Renal pelvis (tissue), 4 donors: ENCODE results near the gene INPP4B. TPM values are rescaled to one million over a fixed set of nuclear protein-coding genes. Genes with fewer than 3 reads are reported as not detected.
"Not testable (repeated sequence)": the region's sequence is repeated elsewhere in the genome, so short reads cannot be mapped to it uniquely, and the experiment has no call there.

Experiments used
- DNase-seq: peaks from one replicate; pipeline ENCODE4 v3.0.0-alpha.2; 2013
- polyA plus RNA-seq, 3 donors: library from polyadenylated mRNA; unstranded; fragments of 120-200 nt; gene quantifications; one replicate each; pipeline ENCODE4 v1.2.1, GENCODE V29; 2013; ENCODE audit not compliant: insufficient read length in 3 of 3

The INPP4B gene
- polyA plus RNA-seq, 3 donors: 8.4 to 9.4 (median 8.4) TPM

DNA sequence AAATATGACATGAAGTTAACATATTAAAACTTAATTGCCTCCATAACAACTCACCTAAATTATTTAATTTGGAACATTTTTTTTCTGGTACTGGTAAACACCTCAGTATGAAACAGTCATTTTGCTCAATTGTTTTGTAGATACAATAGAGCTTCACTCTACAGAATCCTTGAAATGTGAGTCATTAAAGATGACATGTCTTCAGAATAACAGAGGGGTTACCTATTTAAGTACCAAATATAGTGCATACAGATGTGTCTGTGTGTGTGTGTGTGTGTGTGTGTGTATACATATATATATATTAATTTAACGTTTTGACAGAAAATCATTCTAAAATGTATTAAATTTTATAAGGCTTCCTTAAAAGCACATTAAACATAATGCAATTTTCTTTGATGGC lies 297.6 kb downstream of the INPP4B start:
- DNase-seq: no peak

DNA sequence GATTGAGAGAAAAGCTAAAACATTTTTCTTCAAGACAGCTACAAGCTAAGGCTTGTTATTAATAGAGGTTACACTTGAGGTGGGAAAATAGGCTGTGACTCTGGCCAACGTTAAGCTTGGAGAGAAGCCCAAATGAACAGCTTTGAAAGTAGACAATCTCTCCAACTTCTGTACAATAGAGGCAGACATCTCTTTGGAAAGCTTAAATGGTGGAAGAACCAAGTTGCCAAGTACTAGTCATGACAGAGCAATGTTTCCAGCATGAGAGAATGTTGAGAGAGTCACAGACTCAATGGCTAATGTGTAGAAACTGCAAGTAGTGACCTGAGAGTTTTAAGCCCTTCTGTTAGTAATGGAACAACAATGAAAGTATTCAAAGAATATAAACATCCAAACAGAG lies 298.1 kb downstream of the INPP4B start:
- DNase-seq: no peak

DNA sequence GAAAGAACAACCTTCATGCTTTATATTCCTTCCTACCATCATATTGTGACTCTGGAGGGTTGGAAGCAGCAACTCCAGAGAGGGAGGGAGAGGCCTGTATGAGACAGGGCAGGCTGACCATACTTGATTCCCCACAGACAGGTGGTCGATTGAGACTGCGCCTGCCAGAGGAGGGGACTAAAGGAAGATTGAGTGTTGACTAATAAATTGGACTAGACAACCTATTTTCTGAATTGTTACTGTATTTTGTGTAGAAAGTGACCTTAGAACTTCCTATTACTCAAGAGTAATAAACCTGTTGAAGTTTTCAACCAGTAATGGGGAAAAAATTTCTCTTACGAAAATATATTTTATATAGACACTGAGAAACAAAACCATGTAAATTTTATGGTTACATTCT lies 301.5 kb downstream of the INPP4B start:
- no peak for DNase-seq

DNA sequence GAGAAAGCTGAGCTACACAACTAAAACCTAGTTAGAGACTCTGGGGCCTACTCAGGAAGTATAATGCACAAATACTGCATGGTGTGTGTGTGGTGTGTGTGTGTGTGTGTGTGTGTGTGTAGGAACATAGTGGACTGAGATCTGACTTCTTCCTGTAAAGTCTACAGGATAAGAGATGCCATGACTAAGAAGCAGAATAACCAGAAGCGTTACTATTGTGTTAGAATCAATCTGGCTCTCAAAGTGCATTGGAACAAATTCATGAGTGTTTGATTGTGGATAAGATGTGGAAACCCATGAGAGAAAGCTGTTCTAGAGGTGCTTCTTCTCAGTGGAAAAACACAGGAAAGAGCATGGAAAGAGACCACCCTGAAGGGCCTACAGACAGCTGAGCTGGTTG lies 302.1 kb downstream of the INPP4B start:
- no peak for DNase-seq

DNA sequence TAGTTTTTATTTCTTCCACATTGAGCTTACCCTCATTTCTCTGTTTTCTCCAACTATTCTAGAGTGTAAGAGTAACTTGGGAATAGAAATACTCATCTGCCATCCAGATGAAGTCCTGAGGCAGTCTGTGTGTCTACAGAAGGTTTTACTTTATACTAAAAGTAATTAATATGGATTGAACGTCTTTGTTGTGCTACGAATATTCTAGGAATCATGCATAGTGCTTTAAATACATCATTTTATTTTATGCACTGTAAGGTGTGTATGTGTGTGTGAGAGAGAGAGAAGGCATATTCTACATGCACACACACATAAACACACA lies 305.7 kb downstream of the INPP4B start:
- no peak for DNase-seq

DNA sequence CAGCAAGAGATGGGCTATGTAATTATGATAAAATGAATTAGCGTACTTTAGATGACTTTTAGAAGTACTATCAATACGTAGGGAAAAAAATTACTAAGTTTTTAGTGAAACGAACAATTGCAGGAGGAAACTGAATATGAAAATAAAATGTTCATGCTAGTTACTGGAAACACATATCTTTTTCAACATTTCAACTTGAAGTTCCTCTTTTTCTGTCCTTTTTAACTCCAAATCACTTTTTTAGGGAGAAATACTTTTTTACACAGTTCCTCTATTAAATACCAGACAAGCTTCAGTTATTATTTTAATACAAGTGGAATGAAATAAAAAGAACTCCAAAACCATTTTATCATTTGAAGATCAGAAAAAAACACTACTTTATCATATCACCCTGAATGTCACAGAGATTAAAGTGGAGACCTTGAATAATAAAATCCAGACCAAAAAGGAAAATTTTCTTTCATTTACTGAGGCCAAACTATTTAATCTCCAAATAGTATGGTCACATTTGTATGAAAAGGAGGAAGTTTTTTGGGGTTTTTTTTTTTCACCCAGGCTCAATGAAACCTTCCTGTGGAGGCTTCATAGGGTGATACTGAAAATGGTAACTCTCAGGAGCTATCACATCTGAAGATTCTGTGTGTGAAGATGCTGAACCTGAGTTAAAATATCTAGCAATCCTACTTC lies 306.2 kb downstream of the INPP4B start:
- DNase-seq: no peak

DNA sequence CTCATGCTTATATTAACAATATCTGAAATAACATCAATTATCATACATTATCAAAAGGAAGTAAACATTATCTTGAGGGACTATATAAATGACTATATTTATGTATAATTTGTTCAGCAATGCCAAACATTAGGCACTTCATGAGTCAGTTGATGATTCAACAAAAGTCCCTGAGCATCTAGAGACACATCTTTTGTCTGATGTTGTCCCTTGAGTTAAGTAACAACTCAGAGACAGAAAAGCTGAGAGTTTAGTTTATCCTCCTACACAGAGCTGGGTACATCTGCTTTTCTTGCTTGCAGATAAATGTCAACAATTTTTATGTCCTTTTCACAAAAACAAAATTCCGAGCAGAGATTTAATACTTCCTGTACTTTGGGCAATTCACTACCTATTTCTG lies 311.1 kb downstream of the INPP4B start:
- no peak for DNase-seq

DNA sequence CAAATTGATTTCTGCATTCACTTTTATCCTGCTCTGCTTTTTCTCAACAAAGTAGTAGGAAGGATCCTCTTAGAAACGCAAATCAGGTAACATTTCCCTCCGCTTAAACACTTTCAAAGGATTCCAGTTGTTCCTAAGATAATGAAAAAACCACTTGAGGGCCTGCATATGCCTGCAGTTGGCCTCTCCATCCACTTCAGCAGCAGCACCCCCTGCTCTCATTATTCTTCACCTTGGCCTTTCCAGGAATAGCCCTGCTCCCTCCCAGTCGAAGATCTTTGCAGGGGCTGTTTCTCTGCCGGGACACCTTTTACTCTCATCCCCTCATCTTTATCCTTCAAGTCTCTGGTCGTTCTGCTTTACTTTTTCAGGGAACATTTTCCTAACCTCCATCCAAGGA lies 314.0 kb downstream of the INPP4B start:
- DNase-seq: no peak

DNA sequence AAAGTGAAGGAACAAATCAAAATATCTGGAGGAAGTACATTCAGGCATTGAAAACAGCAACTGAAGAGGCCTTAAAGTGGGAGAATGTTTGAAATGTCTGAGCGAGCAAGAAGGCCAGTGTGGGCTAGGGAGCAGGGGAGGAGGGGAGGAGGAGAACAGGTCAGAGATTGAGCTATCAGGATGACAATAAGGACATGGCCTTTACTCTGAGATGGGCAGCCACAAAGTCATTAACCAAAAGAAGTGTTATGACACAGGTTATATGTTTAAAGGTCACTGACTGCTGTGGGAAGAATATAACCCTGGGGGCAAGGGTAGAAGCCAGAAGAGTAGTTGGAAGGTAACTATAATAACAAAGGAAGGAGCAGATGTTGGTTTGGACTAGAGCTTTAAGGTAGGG lies 315.4 kb downstream of the INPP4B start:
- no peak for DNase-seq

DNA sequence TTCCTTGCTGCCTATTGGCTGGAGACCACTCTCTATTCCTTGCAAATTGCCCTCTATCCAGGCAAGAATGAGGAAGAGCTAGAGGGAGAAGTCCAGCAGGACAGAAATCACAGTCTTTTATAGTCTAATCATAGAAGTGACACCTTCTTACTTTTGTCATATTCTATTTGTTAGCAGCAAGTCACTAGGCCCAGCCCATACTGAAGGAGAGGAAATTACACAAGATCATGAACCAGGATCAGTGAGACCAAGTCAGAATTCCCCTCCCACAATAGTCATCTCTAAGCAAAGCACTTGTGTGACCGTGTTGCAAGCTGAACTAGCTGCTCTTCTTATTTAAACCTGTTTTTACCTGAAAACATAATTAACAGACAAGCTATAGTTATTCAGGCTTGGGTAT lies 317.7 kb downstream of the INPP4B start:
- no peak for DNase-seq

DNA sequence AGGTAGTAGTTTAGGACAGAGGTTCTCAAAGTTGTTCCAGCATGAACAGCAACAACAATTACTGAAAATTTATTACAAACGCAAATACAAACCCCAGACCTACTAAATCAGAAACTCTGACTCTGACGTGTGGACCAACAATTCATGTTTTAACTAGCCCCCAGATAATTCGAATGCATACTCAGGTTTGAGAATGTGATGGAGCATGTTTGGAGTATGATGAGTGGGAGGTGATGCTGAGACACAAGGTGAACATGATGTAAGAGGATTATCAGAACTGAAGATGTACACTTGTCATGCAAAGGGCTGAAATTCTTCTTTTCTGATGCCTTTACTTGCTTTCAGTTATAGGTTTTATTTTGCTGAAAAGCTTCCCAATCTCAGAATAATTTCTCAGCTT lies 323.0 kb downstream of the INPP4B start:
- no peak for DNase-seq

DNA sequence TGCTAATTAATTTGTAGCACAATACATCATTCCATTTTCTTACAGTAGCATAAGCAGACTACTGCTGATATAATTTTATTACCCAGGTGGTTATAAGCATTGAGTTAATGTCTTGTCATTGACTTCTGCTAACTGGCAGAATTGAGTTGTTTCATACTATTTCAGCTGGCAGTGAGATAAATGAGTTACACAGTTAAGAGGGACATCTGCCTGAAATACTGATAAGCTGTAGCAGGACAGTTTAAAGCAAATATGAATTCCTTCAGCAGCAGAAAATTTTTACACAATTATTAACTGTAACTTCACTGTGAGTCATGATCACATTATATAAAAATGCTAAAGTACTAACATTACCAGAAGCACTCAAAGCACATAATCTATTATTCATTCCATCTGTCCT lies 326.8 kb downstream of the INPP4B start:
- DNase-seq: no peak

DNA sequence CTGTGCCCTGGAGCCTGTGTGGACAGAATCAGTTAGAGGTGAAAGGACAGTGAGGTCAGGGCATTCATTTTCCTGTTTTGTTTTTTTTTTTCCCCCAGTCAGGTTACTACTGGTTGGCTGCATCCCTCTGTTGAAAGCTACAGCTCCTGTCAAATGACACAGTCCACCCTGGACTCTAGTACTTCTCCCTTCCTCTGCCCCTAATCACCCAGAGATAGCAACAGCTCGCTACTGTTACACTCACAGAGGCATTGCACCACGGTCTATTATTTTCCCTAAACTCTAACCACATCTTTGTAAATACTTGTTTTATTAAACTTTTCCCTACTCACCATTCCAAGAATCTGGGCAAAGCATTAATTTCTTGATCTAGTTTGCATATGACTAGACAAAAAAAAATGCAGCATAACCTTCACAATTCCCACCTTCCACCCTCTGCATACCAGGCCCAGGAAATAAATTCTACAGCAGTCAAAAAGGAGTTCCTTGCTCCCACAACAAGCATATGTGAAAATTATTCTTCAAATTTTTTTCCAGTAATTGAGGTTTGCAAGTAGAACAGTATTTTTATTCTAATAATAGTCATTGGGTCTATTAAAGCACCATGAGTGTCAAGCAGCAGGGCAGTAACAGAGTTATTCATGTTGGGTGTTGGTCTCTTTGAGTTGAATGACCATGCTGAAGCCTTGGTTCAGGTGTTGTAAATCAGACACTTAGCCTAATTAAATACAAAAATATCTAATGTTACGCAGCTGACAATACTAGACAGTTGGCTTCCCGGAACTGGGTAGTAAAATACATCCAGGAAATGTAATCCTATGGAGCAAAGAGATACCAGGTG lies 329.2 kb downstream of the INPP4B start:
- DNase-seq: no peak

DNA sequence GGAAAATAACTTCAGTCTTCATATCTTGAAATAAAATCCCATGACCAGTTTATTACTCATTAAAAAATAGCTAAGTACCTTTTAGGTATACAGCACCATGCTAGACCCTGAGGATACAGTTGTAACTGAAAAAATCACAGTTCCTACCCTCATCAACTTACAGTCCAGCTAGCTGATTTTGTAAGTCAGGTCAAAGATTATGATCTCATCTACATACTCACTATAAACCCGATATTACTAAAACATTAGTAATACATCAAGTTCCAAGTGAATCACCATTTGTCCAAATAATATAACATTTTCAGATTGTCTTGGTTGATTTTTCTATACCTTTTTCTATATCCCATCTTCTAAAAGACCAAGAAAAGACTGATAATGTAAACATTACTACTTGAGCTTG lies 333.9 kb downstream of the INPP4B start:
- no peak for DNase-seq

DNA sequence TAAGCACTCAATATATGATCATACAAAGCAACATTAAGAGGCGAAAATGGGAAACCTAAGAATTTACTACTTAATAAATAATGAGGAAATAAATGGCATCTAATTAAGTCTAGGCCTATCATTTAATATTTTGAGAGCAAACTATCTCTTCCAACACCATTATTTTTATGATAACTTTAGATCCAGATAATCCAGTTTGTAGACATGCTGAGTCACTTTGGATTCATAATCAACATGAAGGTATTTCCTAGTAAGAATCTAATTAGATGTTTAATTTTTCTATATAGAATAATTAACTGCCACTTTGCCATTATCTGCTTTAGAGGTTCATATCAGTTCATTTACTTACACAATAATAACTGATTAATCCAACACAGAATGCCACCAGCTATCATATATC lies 336.2 kb downstream of the INPP4B start:
- no peak for DNase-seq

DNA sequence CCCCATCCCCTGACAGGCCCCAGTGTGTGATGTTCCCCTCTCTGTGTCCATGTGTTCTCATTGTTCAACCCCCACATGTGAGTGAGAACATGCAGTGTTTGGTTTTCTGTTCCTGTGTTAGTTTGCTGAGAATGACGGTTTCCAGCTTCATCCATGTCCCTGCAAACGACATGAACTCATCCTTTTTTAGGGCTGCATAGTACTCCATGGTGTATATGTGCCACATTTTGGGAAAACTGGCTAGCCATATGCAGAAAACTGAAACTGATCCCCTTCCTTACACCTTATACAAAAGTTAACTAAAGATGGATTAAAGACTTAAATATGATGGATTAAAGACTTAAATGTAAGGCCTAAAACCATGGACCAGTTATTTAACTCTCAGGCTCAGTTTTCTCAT lies 336.7 kb downstream of the INPP4B start:
- DNase-seq: not testable (repeated sequence)

DNA sequence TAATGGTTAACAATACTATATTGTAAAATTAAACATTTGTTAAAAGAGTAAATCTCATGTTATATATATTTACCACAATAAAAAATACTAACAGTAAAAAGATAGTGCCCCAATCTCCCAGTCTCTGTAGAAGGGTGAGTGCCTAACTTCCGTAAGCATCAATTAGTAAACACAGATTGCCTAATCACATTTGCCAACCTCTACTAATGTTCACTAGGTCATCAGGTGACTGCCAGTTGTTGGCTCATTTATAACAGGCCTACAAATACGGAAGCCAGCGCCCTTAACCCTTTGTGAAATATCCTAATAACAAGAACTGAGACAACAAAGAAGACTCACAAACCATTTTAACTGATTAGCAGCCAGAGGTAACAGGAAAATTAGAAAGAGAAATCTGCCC lies 345.1 kb downstream of the INPP4B start:
- DNase-seq: no peak

DNA sequence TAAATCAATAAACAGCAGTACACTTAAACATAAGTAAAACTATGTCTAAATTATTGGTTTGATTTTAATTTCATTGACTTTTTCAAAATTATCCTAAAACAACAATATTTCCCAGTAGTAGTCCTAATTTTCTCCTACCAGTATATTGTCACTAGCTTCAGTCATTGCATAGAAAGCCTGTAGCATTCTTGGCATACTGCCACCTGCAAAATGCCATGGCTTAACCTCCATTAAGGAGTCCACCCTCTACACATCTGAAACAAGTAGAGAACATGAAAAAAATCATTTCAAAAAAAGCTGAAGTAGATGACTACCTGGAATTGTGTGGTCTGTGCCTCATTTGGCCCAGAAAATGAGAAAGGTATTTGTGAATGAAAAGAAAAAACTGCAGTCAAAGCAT lies 348.5 kb downstream of the INPP4B start:
- DNase-seq: no peak

DNA sequence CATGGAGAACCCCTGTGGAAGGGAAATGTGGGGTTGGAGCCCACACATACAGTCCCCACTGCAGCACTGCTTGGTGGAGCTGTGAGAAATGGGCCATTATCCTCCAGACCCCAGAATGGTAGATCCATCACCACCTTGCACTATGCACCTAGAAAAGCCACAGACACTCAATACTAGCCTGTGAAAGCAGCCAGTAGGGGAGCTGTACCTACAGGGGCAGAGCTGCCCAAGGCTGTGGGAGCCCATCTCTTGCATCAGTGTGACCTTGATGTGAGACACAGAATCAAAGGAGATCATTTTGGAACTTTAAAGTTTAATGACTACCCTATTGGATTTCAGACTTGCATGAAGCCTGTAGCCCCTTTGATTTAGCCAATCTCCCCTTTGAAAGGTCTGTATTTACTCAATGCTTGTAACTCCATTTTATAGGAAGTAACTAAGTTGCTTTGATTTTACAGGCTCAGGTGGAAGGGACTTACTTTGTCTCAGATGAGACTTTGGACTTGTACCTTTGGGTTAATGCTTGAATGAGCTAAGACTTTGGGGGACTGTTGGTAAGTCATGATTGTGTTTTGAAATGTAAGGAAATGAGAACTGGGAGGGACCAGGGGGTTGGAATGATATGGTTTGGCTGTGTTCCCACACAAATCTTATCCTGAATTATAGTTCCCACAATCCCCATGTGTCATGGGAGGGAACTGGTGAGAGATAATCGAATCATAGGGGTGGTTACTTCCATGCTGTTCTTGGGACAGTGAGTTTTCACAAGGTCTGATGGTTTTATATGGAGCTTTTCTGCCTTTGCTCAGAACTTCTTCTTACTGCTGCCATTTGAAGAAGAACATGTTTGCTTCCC lies 352.6 kb downstream of the INPP4B start:
- DNase-seq: no peak

DNA sequence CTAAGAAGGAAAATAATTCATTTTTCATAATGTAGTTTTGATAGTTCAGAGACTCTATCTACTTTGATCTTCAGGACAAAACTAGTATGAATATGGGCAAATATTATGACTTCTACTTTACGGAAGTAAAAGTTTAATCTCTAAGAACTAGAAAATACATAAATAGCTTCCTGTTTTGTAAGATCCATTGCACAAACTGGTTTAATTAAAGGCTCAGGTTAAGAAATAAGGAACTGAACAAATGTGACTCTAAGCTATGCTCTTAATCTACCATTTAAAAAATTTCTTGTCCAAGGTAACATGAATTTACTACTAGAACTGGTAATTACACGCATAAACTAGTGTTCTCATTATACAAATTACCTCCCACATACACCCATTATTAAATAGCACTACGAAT lies 360.6 kb downstream of the INPP4B start:
- no peak for DNase-seq

DNA sequence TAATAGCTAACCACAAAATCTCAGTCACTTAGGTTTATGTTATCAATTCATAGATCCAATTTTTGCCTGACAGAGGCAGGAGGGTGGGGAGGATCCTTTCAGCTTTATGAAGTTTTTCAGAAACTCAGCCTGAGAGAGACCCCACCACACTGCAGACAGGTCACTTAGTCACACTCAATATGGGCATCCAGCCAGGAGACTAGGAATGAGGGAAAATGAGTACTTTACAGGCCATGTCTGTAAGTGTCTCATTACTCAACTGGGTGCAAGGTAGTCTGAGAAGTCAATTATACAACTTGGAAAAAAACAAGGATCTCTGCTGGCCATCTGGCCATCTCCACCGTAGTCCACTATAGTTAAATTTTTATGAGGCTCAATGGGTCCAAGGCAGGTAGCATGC lies 365.9 kb downstream of the INPP4B start:
- no peak for DNase-seq

DNA sequence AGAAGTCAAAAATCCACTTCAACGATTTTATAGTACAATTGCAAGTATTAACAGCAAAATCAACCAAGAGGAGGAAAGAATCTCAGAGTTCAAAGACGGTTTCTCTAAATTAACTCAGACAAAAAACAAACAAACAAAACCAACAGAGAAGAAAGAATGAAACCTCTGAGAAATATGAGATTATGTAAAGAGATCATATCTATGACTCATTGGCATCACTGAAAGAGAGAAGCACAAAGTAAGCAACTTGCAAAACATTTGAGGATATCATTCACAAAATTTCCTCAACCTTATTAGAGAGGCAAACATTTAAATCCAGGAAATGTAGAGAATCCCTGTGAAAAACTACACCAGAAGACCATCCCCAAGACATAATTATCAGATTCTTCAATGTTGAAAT lies 370.4 kb downstream of the INPP4B start:
- no peak for DNase-seq
